ENCODE measurements around the gene NACC2. TPM values are rescaled to one million over a fixed set of nuclear protein-coding genes. Genes with fewer than 3 reads are reported as not detected.

Gene NACC2
- total RNA-seq, 4 donors from 2014 or later = 18.4 to 33.6 (median 22.4) TPM

- DNase-seq = no peak
- intact Hi-C loops (cut with DNase I) = loop anchor here (2.0 to 10.0 kb wide), 3 partner anchors 155 to 260 kb away; partner anchors contain the start of gene DNLZ
- 81 to 90% methylated on average over 9 of the region's 9 CpGs for WGBS, 2 donors
- H3K4me3 ChIP-seq (replicated peaks in 1 of 3) = no peak overlapping the region
- H3K9me3 ChIP-seq = no peaks in the 10 kb centered on the region
- H3K27me3 ChIP-seq = no peaks in the 10 kb centered on the region
- H3K27ac ChIP-seq = no peak overlapping the region
- TF ChIP-seq POLR2A (IDR thresholded peaks at IDR 0.05) (no peak), CTCF (IDR thresholded peaks at IDR 0.05) (no peak)
- no peaks in the 10 kb centered on the region for H3K36me3 ChIP-seq
- peaks cover 14 to 27% of the 10 kb centered on the region in 2 donors for H3K4me1 ChIP-seq
Observed at GRCh38 chr9:136121801-136122200, 26.7 kb upstream of the NACC2 start.

- TF ChIP-seq CTCF (IDR thresholded peaks at IDR 0.05) (no peak), POLR2A (IDR thresholded peaks at IDR 0.05) (no peak)
- 87 to 92% methylated on average over 15 to 17 of the region's 18 CpGs for WGBS, 2 donors
- no peaks in the 10 kb centered on the region for H3K9me3 ChIP-seq
- no peak overlapping the region for H3K27ac ChIP-seq
- intact Hi-C loops (cut with DNase I) = loop anchor here (5.0 to 10.0 kb wide), 2 partner anchors 244 to 258 kb away; partner anchors contain the start of gene DNLZ
- no peaks in the 10 kb centered on the region for H3K36me3 ChIP-seq
- H3K4me1 ChIP-seq = peaks cover 14 to 30% of the 10 kb centered on the region in 2 donors
- DNase-seq = no peak
- H3K27me3 ChIP-seq = no peaks in the 10 kb centered on the region
- no peak overlapping the region for H3K4me3 ChIP-seq (replicated peaks in 1 of 3)
Observed at GRCh38 chr9:136120438-136120844, 25.4 kb upstream of the NACC2 start.

GRCh38 chr9:136119883-136120393, 24.8 kb upstream of the NACC2 start:
- Histone ChIP-seq H3K4me1 (peaks cover 14 to 30% of the 10 kb centered on the region in 2 donors), H3K36me3 (no peaks in the 10 kb centered on the region), H3K27me3 (no peaks in the 10 kb centered on the region), H3K9me3 (no peaks in the 10 kb centered on the region), H3K4me3 (replicated peaks in 1 of 3) (peak overlapping the region in 1 of 3 donors; percentile 88), H3K27ac (peak overlapping the region in 2 of 3 donors; percentile 90 to 92)
- DNase-seq = no peak
- WGBS, 2 donors = 56 to 58% methylated on average over 11 of the region's 11 CpGs
- no peak for TF ChIP-seq POLR2A (IDR thresholded peaks at IDR 0.05)
- no peak for TF ChIP-seq CTCF (IDR thresholded peaks at IDR 0.05)
- intact Hi-C loops (cut with DNase I) = loop anchor here (5.0 to 10.0 kb wide), 3 partner anchors 213 to 258 kb away; partner anchors contain the start of genes CAMSAP1 and DNLZ

- Histone ChIP-seq H3K36me3 (no peaks in the 10 kb centered on the region), H3K4me3 (replicated peaks in 1 of 3) (peak overlapping the region; percentile 78 to 88 (median 88)), H3K9me3 (no peaks in the 10 kb centered on the region), H3K27me3 (no peaks in the 10 kb centered on the region), H3K4me1 (peaks cover 14 to 30% of the 10 kb centered on the region in 2 donors), H3K27ac (peak overlapping the region; percentile 90 to 95 (median 92))
- DNase-seq = peak; percentile 61 to 73
- TF ChIP-seq CTCF (IDR thresholded peaks at IDR 0.05) (no peak), POLR2A (IDR thresholded peaks at IDR 0.05) (peak; percentile 9 to 82)
- intact Hi-C loops (cut with DNase I) = loop anchor here (5.0 kb wide), 1 partner anchor 212 kb away; the partner anchor contains the start of gene CAMSAP1
- 2 to 3% methylated on average over 12 to 15 of the region's 64 CpGs for WGBS, 2 donors
Observed at GRCh38 chr9:136119061-136119882, 24.2 kb upstream of the NACC2 start.
